Stomach (tissue), 4 donors: ENCODE measurements around the gene EGFLAM.

Experiments used
- CTCF ChIP-seq, 7 experiments: fragments of 450-650 bp in 4 of 7; fragments of 200-600 bp in 3 of 7; sonication (generic) in 3 of 7; IDR thresholded peaks; one replicate each; pipeline ENCODE4 v1.5.1; 2016 to 2019; ENCODE audit warnings: antibody characterized with exemption in 7 of 7, control low read depth in 2 of 7, mild to moderate bottlenecking in 1 of 7
- EP300 ChIP-seq: sonication (generic); formaldehyde crosslinking; IDR thresholded peaks from one replicate; pipeline ENCODE4 v1.6.1; 2017; ENCODE audit warnings: antibody characterized with exemption
- POLR2AphosphoS5 ChIP-seq, 3 donors: sonication (generic); formaldehyde crosslinking; IDR thresholded peaks; one replicate each; pipeline ENCODE4 v1.6.1; 2016; ENCODE audit warnings: antibody characterized with exemption in 3 of 3

- no peak for TF ChIP-seq POLR2AphosphoS5 (IDR thresholded peaks at IDR 0.05)
- TF ChIP-seq CTCF (IDR thresholded peaks at IDR 0.05), result no peak
- no peak for TF ChIP-seq EP300
These were observed 82.7 kb downstream of the EGFLAM start for GRCh38 chr5:38341056-38341455.
